NCI-H1930 (cell line): ENCODE results near the gene HSP90AA1.
A peak's percentile ranks its signal among the peaks of the same experiment; 100 is the strongest.
"Not testable (repeated sequence)": the region's sequence is repeated elsewhere in the genome, so short reads cannot be mapped to it uniquely, and the experiment has no call there.

Experiments used
- DNase-seq, 2 experiments: peaks; one replicate each; lab custom pipeline; 2025; lab: John Stamatoyannopoulos, UW

Gene HSP90AA1

DNA sequence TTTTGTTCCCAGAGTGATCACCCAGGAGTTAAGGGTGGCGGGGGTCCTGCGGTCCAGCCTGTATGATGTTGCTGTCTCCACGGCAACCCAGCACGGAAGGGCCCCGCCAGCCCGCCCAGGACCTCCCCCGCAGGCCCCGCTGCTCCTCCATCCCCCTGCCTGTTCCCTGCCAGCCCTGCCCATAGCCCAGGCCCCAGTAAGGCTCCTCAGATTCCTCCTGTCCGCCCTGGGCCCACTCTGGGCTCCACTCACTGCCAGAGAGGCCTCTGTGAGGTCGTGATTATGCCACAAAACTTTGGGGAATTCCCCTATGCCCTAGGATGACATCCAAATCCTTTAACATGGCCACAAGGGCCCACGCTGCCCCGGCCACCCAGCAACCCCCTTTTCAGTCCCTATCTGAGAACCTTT, 20.8 kb downstream of the HSP90AA1 start:
- DNase-seq, result no peak

- not testable (repeated sequence) for DNase-seq
Measured at GRCh38 chr14:102064590-102064989, 22.3 kb downstream of the HSP90AA1 start.

DNA sequence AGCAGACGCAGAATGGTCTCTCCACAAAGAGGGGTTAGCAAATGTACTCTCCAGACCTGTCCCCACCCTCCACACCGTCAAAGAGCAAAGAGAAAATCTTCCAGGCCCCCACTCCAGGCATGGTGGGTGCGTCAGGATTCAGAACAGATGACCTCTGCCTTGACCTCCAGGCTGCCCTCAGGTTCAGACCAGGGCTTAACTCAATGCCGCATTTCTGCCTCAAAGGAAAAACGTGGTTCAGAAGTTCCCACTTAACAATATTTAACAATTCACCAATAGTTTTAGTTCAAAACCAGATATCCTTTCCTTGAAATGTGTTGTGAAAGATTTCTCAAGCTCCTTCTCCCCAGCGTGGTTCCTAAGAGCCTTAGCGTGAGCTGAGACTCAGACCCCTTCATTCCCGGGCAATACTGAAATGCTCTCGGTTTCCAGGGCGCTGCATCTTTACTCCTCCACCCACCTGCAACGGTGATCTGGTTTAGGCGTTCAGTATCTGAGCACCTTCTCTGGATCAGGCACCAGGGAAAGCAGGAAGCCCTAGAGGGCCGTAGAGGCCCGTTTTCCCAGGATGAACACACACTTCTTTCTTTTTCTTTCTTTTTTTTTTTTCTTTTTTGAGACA, 22.9 kb downstream of the HSP90AA1 start:
- DNase-seq, result no peak

GRCh38 chr14:102063109-102063807, 23.6 kb downstream of the HSP90AA1 start:
- DNase-seq, result no peak

- DNase-seq, result no peak
Measured at GRCh38 chr14:102058961-102059360, 27.9 kb downstream of the HSP90AA1 start.

- no peak for DNase-seq
Measured at GRCh38 chr14:102058146-102058545, 28.7 kb downstream of the HSP90AA1 start.

- no peak for DNase-seq
Measured at GRCh38 chr14:102057480-102058114, 29.2 kb downstream of the HSP90AA1 start.

- no peak for DNase-seq
Measured at GRCh38 chr14:102056694-102057442, 30.0 kb downstream of the HSP90AA1 start.

- no peak for DNase-seq
Measured at GRCh38 chr14:102055181-102055901, 31.5 kb downstream of the HSP90AA1 start.

GRCh38 chr14:102052522-102052921, 34.3 kb downstream of the HSP90AA1 start:
- DNase-seq, result no peak

- DNase-seq, result no peak
Measured at GRCh38 chr14:102050625-102051024, 36.2 kb downstream of the HSP90AA1 start.

GRCh38 chr14:102050026-102050405, 36.8 kb downstream of the HSP90AA1 start:
- DNase-seq, result no peak

DNA sequence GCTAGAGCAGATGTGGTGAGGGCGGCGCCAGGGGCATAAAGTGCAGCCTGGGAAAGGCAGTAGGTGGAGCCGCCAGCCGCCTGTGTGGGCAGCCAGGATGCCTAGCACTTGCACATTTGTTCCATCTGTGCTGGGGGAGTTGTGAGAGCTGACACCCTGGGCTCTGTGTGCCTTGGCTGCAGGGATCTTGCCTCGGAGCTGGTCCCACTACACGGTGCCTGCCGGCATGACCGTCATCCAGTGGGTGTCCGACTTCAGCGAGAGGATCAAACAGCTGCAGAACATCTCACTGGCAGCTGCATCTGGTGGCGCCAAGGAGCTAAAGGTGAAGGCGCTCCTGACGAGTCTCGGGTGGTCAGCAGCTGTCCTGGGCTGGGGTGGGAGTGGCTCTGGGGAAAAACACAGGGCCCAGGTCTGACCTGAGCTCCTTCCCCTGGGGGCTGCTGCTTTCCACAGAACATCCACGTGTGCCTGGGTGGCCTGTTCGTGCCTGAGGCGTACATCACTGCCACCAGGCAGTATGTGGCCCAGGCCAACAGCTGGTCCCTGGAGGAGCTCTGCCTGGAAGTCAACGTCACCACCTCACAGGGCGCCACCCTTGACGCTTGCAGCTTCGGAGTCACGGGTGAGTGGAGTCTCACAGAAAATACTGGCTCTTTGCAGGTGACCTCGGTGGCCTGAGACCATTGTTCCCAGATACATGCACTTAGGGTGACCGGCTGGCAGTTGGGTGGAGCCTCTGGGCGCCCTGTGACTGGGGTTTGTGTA, 37.4 kb downstream of the HSP90AA1 start:
- DNase-seq, result no peak

GRCh38 chr14:102047808-102048540, 38.9 kb downstream of the HSP90AA1 start:
- no peak for DNase-seq

GRCh38 chr14:102046337-102047278, 40.2 kb downstream of the HSP90AA1 start:
- DNase-seq, result peak in 1 of 2 experiments; percentile 47

GRCh38 chr14:102044566-102044965, 42.3 kb downstream of the HSP90AA1 start:
- no peak for DNase-seq

GRCh38 chr14:102043251-102044025, 43.4 kb downstream of the HSP90AA1 start:
- DNase-seq, result no peak

GRCh38 chr14:102042699-102043098, 44.1 kb downstream of the HSP90AA1 start:
- DNase-seq, result no peak
